HCT116 (cell line): ENCODE measurements around the gene SMCR8. TPM values are rescaled to one million over a fixed set of nuclear protein-coding genes. Genes with fewer than 3 reads are reported as not detected.

Experiments used
- ATAC-seq: fragments of 200-7000 bp; cut with Tn5 transposase; 2 replicates; pipeline ENCODE4 v1.9.1; 2020; ENCODE audit warnings: mild to moderate bottlenecking, moderate library complexity
- BruUV-seq: library from RNA; stranded (reverse); fragments of 400-500 nt; replicated peaks from 2 replicates; lab custom pipeline; 2021; lab: Mats Ljungman, UMichigan
- CTCF ChIA-PET: fragments of 300-600 bp; sonication (Branson Sonifier 250); formaldehyde crosslinking; loops from one replicate; lab custom pipeline; 2021; ENCODE audit warnings: antibody characterized with exemption; lab: Charles Lee
- POLR2A ChIA-PET: fragments of 300-600, 350-600 bp; sonication (Branson Sonifier 250); formaldehyde crosslinking; loops from one replicate; lab custom pipeline; 2021; ENCODE audit warnings: antibody characterized with exemption; lab: Charles Lee
- RAD21 ChIA-PET, 2 experiments: fragments of 300-600 bp; sonication (Branson Sonifier 250); formaldehyde crosslinking; loops; one replicate each; lab custom pipeline; 2023; ENCODE audit warnings: low total read pairs in 2 of 2; ENCODE audit not compliant: uncharacterized antibody in 2 of 2, unreplicated experiment in 2 of 2, low non-redundant PET in 1 of 2; lab: Charles Lee
- DNase-seq: peaks from one replicate; pipeline ENCODE4 v3.0.0-alpha.2; 2010; ENCODE audit warnings: low read depth, low spot score
- H2AFZ ChIP-seq: fragments of 200-600 bp; shearing (Covaris generic), sonication (generic); 2 replicates; pipeline ENCODE4 v1.6.1; 2017; ENCODE audit warnings: low read depth, mixed run types, mixed read lengths, antibody characterized with exemption, low read length; ENCODE audit not compliant: poor library complexity, severe bottlenecking
- H3K27ac ChIP-seq: 2 replicates; pipeline ENCODE4 v1.5.1; 2012; ENCODE audit warnings: low read depth, low read length
- H3K27me3 ChIP-seq: fragments of 200-600 bp; sonication (generic); 2 replicates; pipeline ENCODE4 v1.6.1; 2016; ENCODE audit warnings: mixed run types, low read length, mixed read lengths; ENCODE audit not compliant: insufficient read depth
- H3K36me3 ChIP-seq, 2 experiments: fragments of 200-500 bp in 1 of 2; fragments of 200-600 bp in 1 of 2; sonication (Bioruptor generic) in 1 of 2; sonication (generic) in 1 of 2; 2 replicates each; pipeline versions ENCODE4 v1.5.1 to v1.6.1; 2014 to 2016; ENCODE audit warnings: low read length in 2 of 2, inconsistent platforms in 1 of 2, mixed read lengths in 1 of 2, mixed run types in 1 of 2; ENCODE audit not compliant: insufficient read depth in 2 of 2, control insufficient read depth in 1 of 2
- H3K4me1 ChIP-seq, 2 experiments: fragments of 200-600 bp in 1 of 2; sonication (generic) in 1 of 2; 2 replicates each; pipeline versions ENCODE4 v1.5.1 to v1.6.1; 2012 to 2017; ENCODE audit warnings: low read length in 2 of 2, inconsistent platforms in 1 of 2, mild to moderate bottlenecking in 1 of 2, mixed read lengths in 1 of 2, mixed run types in 1 of 2, moderate library complexity in 1 of 2; ENCODE audit not compliant: insufficient read depth in 2 of 2, control insufficient read depth in 1 of 2
- H3K4me2 ChIP-seq: fragments of 200-600 bp; sonication (generic); 2 replicates; pipeline ENCODE4 v1.6.1; 2017; ENCODE audit warnings: mixed run types, low read length, mixed read lengths
- H3K4me3 ChIP-seq, 2 experiments: fragments of 200-600 bp in 1 of 2; sonication (generic) in 1 of 2; replicated peaks in 1 of 2; 2 replicates each; pipeline ENCODE4 v1.5.1; 2011 to 2016; ENCODE audit warnings: low read length in 2 of 2, control low read depth in 1 of 2, low read depth in 1 of 2, mild to moderate bottlenecking in 1 of 2, mixed read lengths in 1 of 2, mixed run types in 1 of 2
- H3K79me2 ChIP-seq: fragments of 200-600 bp; sonication (generic); 2 replicates; pipeline ENCODE4 v1.6.1; 2017; ENCODE audit warnings: mild to moderate bottlenecking, mixed run types, low read length, moderate library complexity, mixed read lengths; ENCODE audit not compliant: insufficient read depth
- H3K9ac ChIP-seq: fragments of 200-600 bp; sonication (generic); 2 replicates; pipeline ENCODE4 v1.6.1; 2016; ENCODE audit warnings: low read length, mixed read lengths
- H3K9me2 ChIP-seq: fragments of 200-600 bp; sonication (generic), shearing (Covaris generic); 2 replicates; pipeline ENCODE4 v1.6.1; 2017; ENCODE audit warnings: mixed run types, mild to moderate bottlenecking, moderate library complexity; ENCODE audit not compliant: insufficient read depth
- H3K9me3 ChIP-seq, 2 experiments: fragments of 200-500 bp in 1 of 2; fragments of 200-600 bp in 1 of 2; sonication (Bioruptor generic) in 1 of 2; sonication (generic) in 1 of 2; 2 replicates each; pipeline ENCODE4 v1.6.1; 2014 to 2017; ENCODE audit warnings: low read length in 2 of 2, mixed read lengths in 2 of 2, inconsistent platforms in 1 of 2, low read depth in 1 of 2, mild to moderate bottlenecking in 1 of 2, mixed run types in 1 of 2, moderate library complexity in 1 of 2; ENCODE audit not compliant: control insufficient read depth in 1 of 2, insufficient read depth in 1 of 2
- H4K20me1 ChIP-seq: fragments of 200-600 bp; sonication (generic), shearing (Covaris generic); 2 replicates; pipeline ENCODE4 v1.6.1; 2017; ENCODE audit warnings: mixed run types, mild to moderate bottlenecking, moderate library complexity; ENCODE audit not compliant: insufficient read depth
- CEBPB ChIP-seq: IDR thresholded peaks from 2 replicates; pipeline ENCODE4 v1.6.1; 2012; ENCODE audit warnings: low read depth
- CTCF ChIP-seq, 3 experiments: fragments of 200-600 bp in 1 of 3; sonication (generic) in 1 of 3; IDR thresholded peaks in 2 of 3; conservative IDR thresholded peaks in 1 of 3; 2 replicates each; pipeline ENCODE4 v1.5.1; 2012 to 2017; ENCODE audit warnings: low read depth in 2 of 3, low read length in 2 of 3, antibody characterized with exemption in 1 of 3, borderline replicate concordance in 1 of 3, control low read depth in 1 of 3, mild to moderate bottlenecking in 1 of 3, mixed read lengths in 1 of 3, mixed run types in 1 of 3, moderate library complexity in 1 of 3; ENCODE audit not compliant: insufficient read depth in 1 of 3
- EGR1 ChIP-seq: IDR thresholded peaks from 2 replicates; pipeline ENCODE4 v1.6.1; 2012; ENCODE audit warnings: low read depth
- ELF1 ChIP-seq: IDR thresholded peaks from 2 replicates; pipeline ENCODE4 v1.6.1; 2012; ENCODE audit warnings: low read depth, borderline replicate concordance
- FOSL1 ChIP-seq: IDR thresholded peaks from 2 replicates; pipeline ENCODE4 v1.6.1; 2012; ENCODE audit warnings: low read depth
- MAX ChIP-seq: IDR thresholded peaks from 2 replicates; pipeline ENCODE4 v1.6.1; 2012
- RAD21 ChIP-seq: IDR thresholded peaks from 2 replicates; pipeline ENCODE4 v1.6.1; 2012; ENCODE audit warnings: low read depth, mild to moderate bottlenecking
- TCF7L2 ChIP-seq: IDR thresholded peaks from 2 replicates; pipeline ENCODE4 v1.7.0; 2011; ENCODE audit warnings: borderline replicate concordance, inconsistent platforms; ENCODE audit not compliant: insufficient read depth, insufficient read length; ENCODE audit errors: extremely low read depth
- intact Hi-C: fragments of 100-400 bp; cut with micrococcal nuclease; formaldehyde crosslinking; loops from 2 replicates; pipeline ENCODE4 v1.10.0; 2022
- total RNA-seq: library from RNA; stranded (reverse); gene quantifications from one replicate; pipeline ENCODE4 v1.2.1, GENCODE V29; 2021; ENCODE audit not compliant: unreplicated experiment
- TF ChIP-seq, protein P1 (sequence below): IDR thresholded peaks from 2 replicates; pipeline ENCODE4 v1.6.1; 2012; ENCODE audit warnings: low read depth
- TF ChIP-seq, protein P2 (sequence below): IDR thresholded peaks from 2 replicates; pipeline ENCODE4 v1.6.1; 2012

The SMCR8 gene
- total RNA-seq, 1 experiment from 2014 or later = 12.7 TPM

DNA sequence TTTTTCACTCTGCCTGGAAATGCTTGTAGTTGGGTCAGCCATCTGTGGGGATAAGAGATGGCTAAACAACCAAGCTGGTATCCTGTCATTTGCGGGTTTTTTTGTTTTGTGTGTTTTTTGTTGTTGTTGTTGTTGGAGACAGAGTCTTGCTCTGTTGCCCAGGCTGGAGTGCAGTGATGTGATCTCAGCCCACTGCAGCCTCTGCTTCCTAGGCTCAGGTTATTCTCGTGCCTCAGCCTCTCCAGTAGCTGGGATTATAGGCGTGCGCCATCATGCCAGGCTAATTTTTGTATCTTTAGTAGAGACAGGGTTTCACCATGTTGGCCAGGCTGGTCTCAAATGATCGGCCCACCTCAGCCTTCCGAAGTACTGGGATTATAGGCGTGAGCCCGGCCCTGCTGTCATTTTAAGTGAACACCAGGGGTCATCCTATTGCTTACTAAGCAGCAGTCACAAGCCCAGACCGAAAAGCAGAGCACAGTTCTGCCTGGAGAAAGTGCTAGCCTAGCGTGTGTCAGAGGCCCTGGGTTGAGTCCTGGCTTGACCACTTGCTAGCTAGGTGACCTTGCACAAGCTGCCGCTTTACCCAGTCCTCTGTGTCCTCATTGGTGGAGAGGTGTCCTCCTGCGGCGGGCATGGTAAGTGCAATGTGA is 4.6 kb downstream of the SMCR8 start:
- no TSS peak for BruUV-seq
- no peaks in the 10 kb centered on the region for H3K27me3 ChIP-seq
- DNase-seq = no peak
- ATAC-seq = no peak
- CTCF ChIA-PET = interaction anchor here (1.0 kb wide), 1 partner anchor 71 kb away, joined by 3 read pairs; no protein-coding TSS in a partner anchor
- no peak overlapping the region for H2AFZ ChIP-seq
- no peak overlapping the region for H3K9ac ChIP-seq
- H3K36me3 ChIP-seq = no peaks in the 10 kb centered on the region
- peaks cover 4 to 10% of the 10 kb centered on the region in 2 experiments; a peak in 2 of 4 replicates for H3K4me1 ChIP-seq
- no peaks in the 10 kb centered on the region; a peak in 1 of 4 replicates for H3K9me3 ChIP-seq
- no peaks in the 10 kb centered on the region for H4K20me1 ChIP-seq
- peaks cover 35% of the 10 kb centered on the region; the same call in 1 of the 2 replicates for H3K79me2 ChIP-seq
- H3K9me2 ChIP-seq = no peaks in the 10 kb centered on the region
- intact Hi-C loops = no loop called here
- RAD21 ChIA-PET = no interaction called here
- no peak overlapping the region for H3K4me3 ChIP-seq
- H3K27ac ChIP-seq = no peak overlapping the region
- POLR2A ChIA-PET = no interaction called here
- TF ChIP-seq CEBPB (no peak), RAD21 (peak; percentile 45), CTCF (IDR thresholded peaks at IDR 0.05 in 2 of 3, conservative IDR thresholded peaks at IDR 0.05 in 1 of 3; ENCODE audit: borderline replicate concordance in 1 of 3, insufficient read depth in 1 of 3, low read depth in 2 of 3, low read length in 2 of 3) (peak in 2 of 3 experiments; percentile 17 to 28; a peak in 4 of 6 replicates)
- H3K4me2 ChIP-seq = no peak overlapping the region

DNA sequence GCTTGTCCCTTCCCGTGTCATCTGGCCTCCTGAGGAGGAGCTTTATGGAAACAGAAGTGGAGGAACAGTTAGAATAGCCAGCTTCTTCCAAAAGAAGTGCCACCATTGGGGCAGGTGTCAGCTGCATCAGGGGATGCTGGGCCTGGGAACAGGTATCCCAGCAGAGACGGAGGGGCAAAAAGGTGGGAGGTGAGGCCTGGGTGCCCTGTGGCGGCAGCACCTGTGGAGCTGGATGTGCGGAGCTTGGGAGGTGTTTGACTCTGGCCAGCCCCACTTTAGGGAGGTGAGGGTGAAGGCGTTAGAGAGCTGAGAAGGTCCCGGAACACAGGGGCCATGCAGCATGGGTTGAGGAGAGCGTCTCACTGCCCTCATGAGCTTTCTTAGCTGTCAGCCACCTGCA is 5.2 kb downstream of the SMCR8 start:
- no peak for ATAC-seq

More for the DNA sequence above, 5.2 kb downstream of the SMCR8 start:
- no peak for DNase-seq
- Histone ChIP-seq H3K4me2 (no peak overlapping the region), H3K4me1 (peaks cover 4 to 8% of the 10 kb centered on the region in 2 experiments; a peak in 2 of 4 replicates), H3K27ac (no peak overlapping the region), H4K20me1 (no peaks in the 10 kb centered on the region), H3K9me3 (no peaks in the 10 kb centered on the region; a peak in 1 of 4 replicates), H3K36me3 (peaks cover 0 to 2% of the 10 kb centered on the region in 2 experiments; a peak in 1 of 4 replicates), H3K9me2 (no peaks in the 10 kb centered on the region), H3K27me3 (no peaks in the 10 kb centered on the region), H3K4me3 (no peak overlapping the region), H3K79me2 (peaks cover 34% of the 10 kb centered on the region; the same call in 1 of the 2 replicates), H2AFZ (no peak overlapping the region), H3K9ac (no peak overlapping the region)
- BruUV-seq = no TSS peak
- POLR2A ChIA-PET = no interaction called here
- CTCF ChIA-PET = interaction anchor here (1.0 to 1.5 kb wide), 2 partner anchors 72 to 103 kb away, joined by 3 to 6 read pairs; no protein-coding TSS in a partner anchor
- RAD21 ChIA-PET = no interaction called here
- TF ChIP-seq FOSL1 (no peak), EGR1 (no peak), MAX (no peak), TCF7L2 (no peak), RAD21 (no peak), ELF1 (no peak)
- TF ChIP-seq, protein P1, sequence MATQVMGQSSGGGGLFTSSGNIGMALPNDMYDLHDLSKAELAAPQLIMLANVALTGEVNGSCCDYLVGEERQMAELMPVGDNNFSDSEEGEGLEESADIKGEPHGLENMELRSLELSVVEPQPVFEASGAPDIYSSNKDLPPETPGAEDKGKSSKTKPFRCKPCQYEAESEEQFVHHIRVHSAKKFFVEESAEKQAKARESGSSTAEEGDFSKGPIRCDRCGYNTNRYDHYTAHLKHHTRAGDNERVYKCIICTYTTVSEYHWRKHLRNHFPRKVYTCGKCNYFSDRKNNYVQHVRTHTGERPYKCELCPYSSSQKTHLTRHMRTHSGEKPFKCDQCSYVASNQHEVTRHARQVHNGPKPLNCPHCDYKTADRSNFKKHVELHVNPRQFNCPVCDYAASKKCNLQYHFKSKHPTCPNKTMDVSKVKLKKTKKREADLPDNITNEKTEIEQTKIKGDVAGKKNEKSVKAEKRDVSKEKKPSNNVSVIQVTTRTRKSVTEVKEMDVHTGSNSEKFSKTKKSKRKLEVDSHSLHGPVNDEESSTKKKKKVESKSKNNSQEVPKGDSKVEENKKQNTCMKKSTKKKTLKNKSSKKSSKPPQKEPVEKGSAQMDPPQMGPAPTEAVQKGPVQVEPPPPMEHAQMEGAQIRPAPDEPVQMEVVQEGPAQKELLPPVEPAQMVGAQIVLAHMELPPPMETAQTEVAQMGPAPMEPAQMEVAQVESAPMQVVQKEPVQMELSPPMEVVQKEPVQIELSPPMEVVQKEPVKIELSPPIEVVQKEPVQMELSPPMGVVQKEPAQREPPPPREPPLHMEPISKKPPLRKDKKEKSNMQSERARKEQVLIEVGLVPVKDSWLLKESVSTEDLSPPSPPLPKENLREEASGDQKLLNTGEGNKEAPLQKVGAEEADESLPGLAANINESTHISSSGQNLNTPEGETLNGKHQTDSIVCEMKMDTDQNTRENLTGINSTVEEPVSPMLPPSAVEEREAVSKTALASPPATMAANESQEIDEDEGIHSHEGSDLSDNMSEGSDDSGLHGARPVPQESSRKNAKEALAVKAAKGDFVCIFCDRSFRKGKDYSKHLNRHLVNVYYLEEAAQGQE = no peak
- TF ChIP-seq, protein P2, sequence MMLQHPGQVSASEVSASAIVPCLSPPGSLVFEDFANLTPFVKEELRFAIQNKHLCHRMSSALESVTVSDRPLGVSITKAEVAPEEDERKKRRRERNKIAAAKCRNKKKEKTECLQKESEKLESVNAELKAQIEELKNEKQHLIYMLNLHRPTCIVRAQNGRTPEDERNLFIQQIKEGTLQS = no peak
- intact Hi-C loops = no loop called here
